K562 (cell line): Measurements from ENCODE around the gene SLC5A3. TPM values are rescaled to one million over a fixed set of nuclear protein-coding genes. Genes with fewer than 3 reads are reported as not detected.

Experiments used
- AFF4 ChIP-seq: sonication (generic); formaldehyde crosslinking; IDR thresholded peaks from 2 replicates; pipeline ENCODE4 v1.8.0; 2023; ENCODE audit warnings: mild to moderate bottlenecking, missing genetic modification reagents
- CEBPB ChIP-seq: fragments of 450-650 bp; IDR thresholded peaks from 2 replicates; pipeline ENCODE4 v1.6.1; 2016; ENCODE audit warnings: missing genetic modification characterization, missing compliant biosample characterization
- HDAC2 ChIP-seq: fragments of 450-650 bp; IDR thresholded peaks from 2 replicates; pipeline ENCODE4 v1.6.1; 2016; ENCODE audit warnings: mild to moderate bottlenecking
- MEIS2 ChIP-seq: fragments of 450-650 bp; IDR thresholded peaks from 2 replicates; pipeline ENCODE4 v1.6.1; 2014; ENCODE audit warnings: mild to moderate bottlenecking; ENCODE audit not compliant: partially characterized antibody
- MIER1 ChIP-seq: fragments of 450-650 bp; IDR thresholded peaks from 2 replicates; pipeline ENCODE4 v1.6.1; 2016; ENCODE audit warnings: antibody characterized with exemption, mild to moderate bottlenecking, low read depth
- PHF20 ChIP-seq: fragments of 450-650 bp; IDR thresholded peaks from 2 replicates; pipeline ENCODE4 v1.6.1; 2018; ENCODE audit not compliant: partially characterized antibody
- POLR2A ChIP-seq: fragments of 450-650 bp; conservative IDR thresholded peaks from 2 replicates; pipeline ENCODE4 v1.6.1; 2016
- SMARCE1 ChIP-seq: fragments of 450-650 bp; IDR thresholded peaks from 2 replicates; pipeline ENCODE4 v1.7.1; 2016; ENCODE audit warnings: mild to moderate bottlenecking
- TBP ChIP-seq: optimal IDR thresholded peaks from 2 replicates; pipeline ENCODE3; 2011; ENCODE audit warnings: low read depth, low read length, improper control_type of control experiment
- TEAD1 ChIP-seq, 2 experiments: fragments of 450-650 bp in 1 of 2; sonication (generic) in 1 of 2; formaldehyde crosslinking; IDR thresholded peaks; 2 replicates each; pipeline versions ENCODE4 v1.4.0 to v1.8.0; 2020 to 2022; ENCODE audit warnings: mild to moderate bottlenecking in 2 of 2, missing genetic modification reagents in 1 of 2
- USF1 ChIP-seq: sonication (generic); formaldehyde crosslinking; IDR thresholded peaks from 2 replicates; pipeline ENCODE4 v1.9.0; 2022; ENCODE audit warnings: mild to moderate bottlenecking, missing genetic modification reagents
- ZBTB7A ChIP-seq: IDR thresholded peaks from 2 replicates; pipeline ENCODE4 v1.6.1; 2011; ENCODE audit warnings: low read depth, mild to moderate bottlenecking, low read length, moderate library complexity, borderline replicate concordance; ENCODE audit not compliant: control insufficient read depth
- polyA plus RNA-seq, 8 experiments: library from polyadenylated mRNA; depleted of rRNA in 4 of 8; stranded (reverse) in 5 of 8; unstranded in 3 of 8; fragments of >200 nt; fragmentation: Nextera tagmentation in 2 of 8; fragmentation: Illumina TruSeq in 1 of 8; extraction: Ambion mirVana in 2 of 8; extraction: Trizol in 1 of 8; gene quantifications; 2 replicates each; pipeline versions ENCODE4 v1.2.1 to v1.2.3, GENCODE V29; 2011 to 2014; ENCODE audit warnings: inconsistent platforms in 1 of 8, missing spikeins in 1 of 8
- total RNA-seq, 7 experiments: library from RNA; depleted of rRNA in 6 of 7; stranded (reverse); fragments of >200 nt in 6 of 7; fragmentation: Illumina TruSeq in 2 of 7; extraction: Trizol in 2 of 7; gene quantifications; 2 replicates each; pipeline versions ENCODE4 v1.2.1 to v1.2.3, GENCODE V29; 2011 to 2021; ENCODE audit warnings: low replicate concordance in 1 of 7
- TF ChIP-seq, protein P1 (sequence below), 2 experiments: fragments of 450-650 bp; formaldehyde crosslinking in 1 of 2; IDR thresholded peaks; 2 replicates each; pipeline versions ENCODE4 v1.4.0 to v1.6.1; 2014 to 2020; ENCODE audit warnings: mild to moderate bottlenecking in 2 of 2, borderline replicate concordance in 1 of 2, low read depth in 1 of 2

Gene SLC5A3
- total and polyA plus RNA-seq, 9 of the 15 experiments (the other 6 are each of a cell fraction or from before 2014, with no cell fraction given), result 2.9 to 20.6 (median 9.0) TPM

- TF ChIP-seq CEBPB (tag), result no peak
- TF ChIP-seq SMARCE1, result no peak
- TF ChIP-seq AFF4 (CRISPR knock-in tag), result no peak
- TF ChIP-seq MEIS2, result peak; percentile 22
- no peak for TF ChIP-seq USF1 (CRISPR knock-in tag)
- TF ChIP-seq ZBTB7A, result peak; percentile 96
- TF ChIP-seq TBP, result peak; percentile 91
- no peak for TF ChIP-seq HDAC2
- TF ChIP-seq POLR2A, result peak; percentile 87
- no peak for TF ChIP-seq PHF20
- TF ChIP-seq, protein P1, sequence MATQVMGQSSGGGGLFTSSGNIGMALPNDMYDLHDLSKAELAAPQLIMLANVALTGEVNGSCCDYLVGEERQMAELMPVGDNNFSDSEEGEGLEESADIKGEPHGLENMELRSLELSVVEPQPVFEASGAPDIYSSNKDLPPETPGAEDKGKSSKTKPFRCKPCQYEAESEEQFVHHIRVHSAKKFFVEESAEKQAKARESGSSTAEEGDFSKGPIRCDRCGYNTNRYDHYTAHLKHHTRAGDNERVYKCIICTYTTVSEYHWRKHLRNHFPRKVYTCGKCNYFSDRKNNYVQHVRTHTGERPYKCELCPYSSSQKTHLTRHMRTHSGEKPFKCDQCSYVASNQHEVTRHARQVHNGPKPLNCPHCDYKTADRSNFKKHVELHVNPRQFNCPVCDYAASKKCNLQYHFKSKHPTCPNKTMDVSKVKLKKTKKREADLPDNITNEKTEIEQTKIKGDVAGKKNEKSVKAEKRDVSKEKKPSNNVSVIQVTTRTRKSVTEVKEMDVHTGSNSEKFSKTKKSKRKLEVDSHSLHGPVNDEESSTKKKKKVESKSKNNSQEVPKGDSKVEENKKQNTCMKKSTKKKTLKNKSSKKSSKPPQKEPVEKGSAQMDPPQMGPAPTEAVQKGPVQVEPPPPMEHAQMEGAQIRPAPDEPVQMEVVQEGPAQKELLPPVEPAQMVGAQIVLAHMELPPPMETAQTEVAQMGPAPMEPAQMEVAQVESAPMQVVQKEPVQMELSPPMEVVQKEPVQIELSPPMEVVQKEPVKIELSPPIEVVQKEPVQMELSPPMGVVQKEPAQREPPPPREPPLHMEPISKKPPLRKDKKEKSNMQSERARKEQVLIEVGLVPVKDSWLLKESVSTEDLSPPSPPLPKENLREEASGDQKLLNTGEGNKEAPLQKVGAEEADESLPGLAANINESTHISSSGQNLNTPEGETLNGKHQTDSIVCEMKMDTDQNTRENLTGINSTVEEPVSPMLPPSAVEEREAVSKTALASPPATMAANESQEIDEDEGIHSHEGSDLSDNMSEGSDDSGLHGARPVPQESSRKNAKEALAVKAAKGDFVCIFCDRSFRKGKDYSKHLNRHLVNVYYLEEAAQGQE (IDR thresholded peaks at IDR 0.05; ENCODE audit: borderline replicate concordance), result peak; percentile 51; the same call in 1 of the 2 replicates
- TF ChIP-seq, protein P1 (CRISPR knock-in tag; IDR thresholded peaks at IDR 0.05; ENCODE audit: low read depth), result 0 out of 2 replicates have a peak, but pooled peaks have one; percentile 68
- TF ChIP-seq MIER1, result peak; percentile 99
- no peak for TF ChIP-seq TEAD1 (CRISPR knock-in tag; IDR thresholded peaks at IDR 0.05)
Observed at GRCh38 chr21:34073032-34073748, at the start of gene SLC5A3, which contains the start of gene MRPS6 (continued).
